Stimulated activated CD4-positive, alpha-beta T cell treated with anti-CD3 and anti-CD28 coated beads, Interleukin-2, amount 100 ng/mL, for 48 hours (primary cell): ENCODE results near the gene RHEX.
"Not testable (repeated sequence)": the region's sequence is repeated elsewhere in the genome, so short reads cannot be mapped to it uniquely, and the experiment has no call there.

Experiments
- DNase-seq, 2 donors: peaks; one replicate each; pipeline ENCODE4 v3.0.0-alpha.2; 2020

RHEX gene

GRCh38 chr1:206030714-206031113, 22.3 kb upstream of the RHEX start:
- peak; percentile 63 to 64 for DNase-seq

- DNase-seq, result no peak
These were observed 20.4 kb upstream of the RHEX start for GRCh38 chr1:206032380-206033140.

DNA sequence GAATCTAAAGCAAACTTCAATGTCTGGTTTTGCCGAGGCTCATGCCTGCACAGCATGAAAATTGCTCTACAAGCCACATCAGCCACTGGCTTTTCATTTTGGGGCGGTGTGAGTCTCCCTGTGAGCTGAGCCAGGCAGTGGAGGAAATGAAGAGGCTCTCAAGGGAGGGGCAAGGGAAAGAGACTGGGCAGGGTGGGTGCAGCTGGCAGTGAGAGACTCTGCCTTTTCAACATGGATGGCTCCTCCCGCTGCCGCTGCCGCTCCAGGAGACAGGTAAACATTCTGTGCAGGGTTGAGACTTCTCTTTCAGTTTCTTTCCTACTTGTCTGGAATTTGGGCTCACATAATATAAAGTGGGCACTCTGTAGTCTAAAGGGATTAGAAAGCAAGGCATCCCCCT, 17.9 kb upstream of the RHEX start:
- no peak for DNase-seq

DNA sequence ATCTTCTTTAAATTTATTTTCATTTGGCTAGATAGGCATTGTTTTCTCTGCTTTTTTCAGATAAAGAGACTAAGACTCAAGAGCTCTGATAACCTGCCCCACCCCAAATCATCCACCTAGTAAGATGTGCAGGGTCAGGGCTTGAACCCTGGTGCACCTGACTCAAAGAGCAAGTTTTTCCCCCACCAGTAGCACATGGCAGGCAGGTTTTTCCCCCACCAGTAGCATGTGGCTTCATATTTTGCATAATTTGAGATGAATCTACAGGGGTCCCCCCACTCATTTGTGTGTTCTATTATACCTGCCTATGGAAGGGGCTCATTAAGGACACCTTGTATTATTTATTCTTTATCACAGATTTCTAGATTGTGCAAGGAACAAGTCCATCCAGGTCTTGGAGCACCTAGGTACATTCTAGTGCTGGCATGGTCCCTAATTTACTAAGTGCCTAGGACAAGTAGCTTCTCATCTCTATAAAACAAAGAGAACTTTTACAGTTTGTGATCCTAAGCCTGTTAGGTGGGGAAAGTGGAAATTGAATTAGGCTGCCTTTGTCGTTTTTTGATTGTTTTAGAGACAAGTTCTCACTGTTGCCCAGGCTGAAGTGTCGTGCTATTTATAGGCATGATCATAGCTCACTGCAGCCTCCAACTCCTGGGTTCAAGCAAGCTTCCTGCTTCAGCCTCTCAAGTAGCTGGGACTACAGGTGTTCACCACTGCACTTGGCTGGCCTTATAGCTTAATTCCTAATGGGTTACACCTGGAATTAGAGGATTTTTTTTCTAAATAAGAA, 16.1 kb upstream of the RHEX start:
- no peak for DNase-seq

DNA sequence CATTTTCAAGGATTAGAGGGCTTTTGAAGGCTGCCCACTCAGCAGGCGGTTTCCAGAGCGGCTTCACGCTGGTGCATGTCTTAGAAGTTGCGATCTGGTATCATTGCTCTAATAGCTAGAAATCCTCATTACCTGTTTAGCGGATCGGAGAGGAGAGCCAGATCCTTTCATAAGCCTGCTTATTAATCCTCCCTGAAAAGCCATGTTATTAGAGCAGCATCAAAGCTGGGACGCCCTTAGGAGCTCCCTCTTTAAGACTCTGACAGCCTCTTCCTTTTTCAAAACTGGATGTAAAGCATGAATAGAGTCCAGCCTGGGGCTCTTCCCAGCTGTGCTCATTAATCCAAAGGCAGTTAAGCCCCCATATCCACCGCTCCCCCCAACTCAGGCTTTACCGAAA, 15.4 kb upstream of the RHEX start:
- no peak for DNase-seq

DNA sequence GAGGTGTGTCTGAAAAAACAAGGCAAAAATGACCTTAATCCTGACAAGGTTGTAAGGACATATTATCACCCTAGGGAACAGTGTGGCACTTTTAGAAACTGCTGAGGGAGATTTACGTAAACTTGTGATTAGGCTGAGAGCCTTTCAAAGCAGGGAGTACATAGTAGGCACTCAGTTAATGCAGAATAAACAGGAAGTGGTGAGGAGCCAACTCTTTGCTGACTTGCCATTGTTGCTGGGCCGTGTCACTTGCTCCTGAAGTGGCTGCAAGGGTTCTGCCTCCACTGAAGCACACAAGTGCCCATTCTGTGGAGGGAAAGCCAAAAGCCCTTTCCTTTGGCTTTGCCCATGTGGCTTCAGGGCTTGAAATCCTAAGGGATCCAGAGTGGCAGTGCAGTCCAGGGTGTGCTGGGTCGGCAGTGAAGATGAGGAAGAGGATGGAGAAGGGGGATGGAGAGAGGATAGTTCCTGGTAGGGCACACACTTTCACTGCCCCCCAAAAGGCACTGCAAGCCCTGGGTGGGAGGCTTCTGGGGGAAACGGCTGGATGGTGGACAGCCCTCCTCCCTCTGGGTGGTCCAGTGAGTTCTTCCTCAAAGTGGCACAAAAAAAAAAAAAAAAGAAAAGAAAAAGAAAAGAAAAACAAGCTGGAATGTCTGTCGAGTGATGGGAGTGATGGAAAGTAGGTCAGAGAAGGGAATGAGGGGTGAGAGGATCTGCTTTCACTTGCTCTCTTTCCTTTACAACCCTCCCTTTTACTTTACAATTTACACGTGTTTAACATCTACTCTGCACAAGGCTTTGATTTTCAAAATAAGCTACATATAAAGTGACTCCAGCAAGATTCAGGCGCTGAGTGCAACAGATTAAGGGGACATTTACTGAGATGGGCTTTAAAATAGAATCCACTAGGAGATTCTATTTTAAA, 13.7 kb upstream of the RHEX start:
- no peak for DNase-seq

DNA sequence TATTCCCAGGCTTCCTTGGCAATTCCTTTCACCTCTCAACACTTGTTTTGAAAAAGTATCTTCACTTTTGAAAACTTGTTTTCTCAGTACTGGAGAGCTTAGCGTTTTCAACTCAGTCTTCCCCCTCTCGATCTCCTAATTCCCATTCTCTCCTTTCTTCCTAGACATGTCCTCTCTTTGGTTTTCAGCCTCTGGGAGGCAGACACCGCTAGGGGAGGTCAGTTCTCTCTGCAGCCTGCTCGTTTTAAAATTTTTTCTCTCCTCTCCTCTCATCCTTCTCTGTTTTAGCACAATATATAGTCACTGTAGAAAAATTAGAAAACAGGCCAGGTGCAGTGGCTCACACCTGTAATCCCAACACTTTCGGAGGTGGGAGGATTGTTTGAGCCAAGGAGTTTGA, 12.6 kb upstream of the RHEX start:
- no peak for DNase-seq

DNA sequence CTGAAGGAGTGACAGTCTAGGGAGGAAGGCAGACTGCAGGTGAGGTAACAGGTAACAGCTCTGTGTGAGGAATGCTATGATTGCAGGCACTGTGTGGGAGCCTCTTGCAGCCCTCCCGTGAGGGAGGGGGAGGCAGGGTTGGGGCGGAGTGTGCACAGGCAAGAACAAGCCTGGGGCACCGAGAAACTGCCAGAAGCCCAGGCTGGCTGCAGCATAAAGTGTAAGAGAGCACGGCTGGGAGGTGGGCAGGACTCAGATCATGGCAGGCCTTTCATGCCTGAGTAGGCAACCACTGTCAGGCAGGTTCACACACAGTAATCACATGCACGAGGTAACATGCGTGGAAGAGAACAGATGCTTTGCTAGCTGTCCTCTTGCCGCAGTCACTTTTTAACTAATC, 11.3 kb upstream of the RHEX start:
- DNase-seq, result no peak

GRCh38 chr1:206047271-206047670, 5.7 kb upstream of the RHEX start:
- DNase-seq, result no peak

DNA sequence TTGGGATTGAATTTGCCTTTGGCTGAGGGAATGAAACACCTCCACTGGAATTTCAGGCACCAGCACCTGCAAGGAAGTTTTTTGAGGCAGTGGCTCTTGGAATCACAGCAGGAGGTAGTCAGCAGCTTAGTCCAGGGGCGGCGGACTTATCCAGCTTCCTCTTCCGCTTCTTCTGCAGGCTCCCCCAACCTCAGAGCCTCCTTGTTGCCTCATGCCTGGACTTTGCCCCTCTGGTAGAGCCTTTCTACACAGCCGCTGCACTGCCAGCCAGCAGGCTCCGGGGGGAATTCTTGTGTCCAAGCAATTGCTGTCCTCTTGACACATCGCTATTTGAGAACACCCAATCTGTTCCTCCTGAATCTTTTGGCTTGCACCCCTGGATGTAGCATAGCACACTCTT, 4.4 kb upstream of the RHEX start:
- no peak for DNase-seq

- no peak for DNase-seq
These were observed 3.7 kb upstream of the RHEX start for GRCh38 chr1:206049293-206049692.

- no peak for DNase-seq
These were observed 2.9 kb upstream of the RHEX start for GRCh38 chr1:206049919-206050600.

DNA sequence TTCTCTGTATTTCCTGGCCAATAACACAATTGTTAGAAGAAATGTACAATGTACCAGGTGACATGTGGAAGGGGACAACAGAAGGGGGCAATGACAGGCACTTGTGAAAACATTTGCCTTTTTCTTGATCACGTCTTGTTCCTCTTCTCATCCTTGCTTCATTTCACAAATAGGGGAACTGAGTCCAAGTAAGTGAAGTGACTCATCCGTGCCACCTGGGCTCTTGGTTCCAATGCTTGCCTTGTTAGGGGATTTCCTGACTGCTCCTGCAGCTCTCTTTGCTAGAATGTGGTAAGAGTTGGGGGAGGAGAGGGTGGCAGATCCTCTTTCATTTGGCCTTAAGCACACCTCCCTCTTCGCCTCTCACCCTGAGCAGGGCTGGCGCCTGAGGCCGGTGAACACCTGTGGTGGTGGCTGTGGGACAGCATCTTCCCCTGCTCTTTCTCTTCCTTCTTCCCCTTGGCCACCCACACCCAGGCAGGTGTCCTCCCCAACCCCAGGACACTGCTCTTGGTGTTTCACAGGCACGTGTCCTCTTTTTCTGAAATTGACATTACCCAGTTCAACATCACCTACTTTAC, 2.2 kb upstream of the RHEX start:
- peak; percentile 23 to 24 for DNase-seq

- DNase-seq, result not testable (repeated sequence)
These were observed 625 bp upstream of the RHEX start for GRCh38 chr1:206052231-206052865.

DNA sequence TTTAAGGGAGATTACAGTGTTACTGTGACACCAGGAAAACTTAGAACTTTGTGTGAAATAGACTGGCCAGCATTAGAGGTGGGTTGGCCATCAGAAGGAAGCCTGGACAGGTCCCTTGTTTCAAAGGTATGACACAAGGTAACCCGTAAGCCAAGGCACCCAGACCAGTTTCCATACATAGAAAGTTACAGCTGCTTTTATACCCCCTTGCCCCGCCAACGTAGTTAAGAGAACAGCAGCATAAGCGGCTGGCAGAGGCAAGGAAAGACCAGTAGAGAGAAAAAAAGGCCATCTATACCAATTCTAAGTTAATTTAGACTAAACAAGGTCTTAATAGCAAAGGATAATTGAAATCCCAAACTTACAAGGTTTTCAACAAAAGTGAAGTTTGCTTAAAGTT, 643 bp downstream of the RHEX start:
- DNase-seq, result not testable (repeated sequence)

GRCh38 chr1:206055069-206055625, 2.2 kb downstream of the RHEX start:
- DNase-seq, result not testable (repeated sequence)

- DNase-seq, result not testable (repeated sequence)
These were observed 2.8 kb downstream of the RHEX start for GRCh38 chr1:206055639-206056323.

- not testable (repeated sequence) for DNase-seq
These were observed 5.4 kb downstream of the RHEX start for GRCh38 chr1:206058289-206058926.

- DNase-seq, result no peak
These were observed 5.9 kb downstream of the RHEX start for GRCh38 chr1:206058927-206059292.

- no peak for DNase-seq
These were observed 6.5 kb downstream of the RHEX start for GRCh38 chr1:206059355-206059915.
